WTC11 (cell line): ENCODE results near the gene ACBD6. TPM values are rescaled to one million over a fixed set of nuclear protein-coding genes. Genes with fewer than 3 reads are reported as not detected.

Experiments
- ATAC-seq: fragments of 200-7000 bp; cut with Tn5 transposase; 2 replicates; pipeline ENCODE4 v1.10.0; 2021; ENCODE audit warnings: mild to moderate bottlenecking, moderate library complexity
- CTCF ChIA-PET: fragments of 300-600 bp; sonication (Branson Sonifier 250); formaldehyde crosslinking; loops from one replicate; lab custom pipeline; 2021; ENCODE audit warnings: antibody characterized with exemption; lab: Charles Lee
- POLR2A ChIA-PET: fragments of 350-600 bp; sonication (Branson Sonifier 250); formaldehyde crosslinking; loops from one replicate; lab custom pipeline; 2021; ENCODE audit warnings: antibody characterized with exemption; lab: Charles Lee
- DNase-seq: peaks from one replicate; pipeline ENCODE4 v3.0.0; 2021; ENCODE audit warnings: low spot score
- H3K27ac Mint-ChIP-seq: 2 replicates; pipeline ENCODE4 v1.8.0; 2021; ENCODE audit warnings: mixed read lengths
- H3K27me3 Mint-ChIP-seq: 2 replicates; pipeline ENCODE4 v1.8.0; 2021; ENCODE audit warnings: low read depth, mild to moderate bottlenecking, moderate library complexity, mixed read lengths
- H3K36me3 Mint-ChIP-seq: 2 replicates; pipeline ENCODE4 v1.8.0; 2021; ENCODE audit warnings: mixed read lengths
- H3K4me1 Mint-ChIP-seq: 2 replicates; pipeline ENCODE4 v1.8.0; 2022; ENCODE audit warnings: mixed read lengths
- H3K4me3 Mint-ChIP-seq: 2 replicates; pipeline ENCODE4 v1.8.0; 2021; ENCODE audit warnings: mild to moderate bottlenecking, moderate library complexity, mixed read lengths
- H3K9me3 Mint-ChIP-seq: 2 replicates; pipeline ENCODE4 v1.8.0; 2021; ENCODE audit warnings: mixed read lengths
- ATF1 ChIP-seq: sonication (generic); formaldehyde crosslinking; IDR thresholded peaks from 2 replicates; pipeline ENCODE4 v1.8.1; 2023; ENCODE audit warnings: mild to moderate bottlenecking, moderate library complexity, missing genetic modification reagents
- CBFB ChIP-seq: sonication (generic); formaldehyde crosslinking; IDR thresholded peaks from 2 replicates; pipeline ENCODE4 v1.8.1; 2022; ENCODE audit warnings: mild to moderate bottlenecking, low read depth, missing genetic modification reagents
- CREM ChIP-seq: sonication (generic); formaldehyde crosslinking; IDR thresholded peaks from 2 replicates; pipeline ENCODE4 v1.8.1; 2022; ENCODE audit warnings: mild to moderate bottlenecking, missing genetic modification reagents, moderate library complexity
- EMX1 ChIP-seq: fragments of 250-450 bp; sonication (Bioruptor Pico); IDR thresholded peaks from 2 replicates; pipeline ENCODE4 v1.8.0; 2021; ENCODE audit warnings: mild to moderate bottlenecking
- ETV6 ChIP-seq: sonication (generic); formaldehyde crosslinking; IDR thresholded peaks from 2 replicates; pipeline ENCODE4 v1.8.1; 2022; ENCODE audit warnings: mild to moderate bottlenecking, missing genetic modification reagents
- FOXJ3 ChIP-seq: sonication (generic); formaldehyde crosslinking; IDR thresholded peaks from 2 replicates; pipeline ENCODE4 v1.9.0; 2021; ENCODE audit warnings: missing genetic modification reagents, mild to moderate bottlenecking, borderline replicate concordance
- NFYB ChIP-seq: sonication (generic); formaldehyde crosslinking; conservative IDR thresholded peaks from 2 replicates; pipeline ENCODE4 v1.8.0; 2022; ENCODE audit warnings: low read depth, missing genetic modification reagents
- NR1H2 ChIP-seq: sonication (generic); formaldehyde crosslinking; IDR thresholded peaks from 2 replicates; pipeline ENCODE4 v1.9.0; 2021; ENCODE audit warnings: mild to moderate bottlenecking, moderate library complexity, missing genetic modification reagents
- SP1 ChIP-seq: sonication (generic); formaldehyde crosslinking; conservative IDR thresholded peaks from 2 replicates; pipeline ENCODE4 v1.8.1; 2022; ENCODE audit warnings: missing genetic modification reagents
- TP53 ChIP-seq: sonication (generic); formaldehyde crosslinking; IDR thresholded peaks from 2 replicates; pipeline ENCODE4 v1.8.1; 2023; ENCODE audit warnings: mild to moderate bottlenecking, missing genetic modification reagents
- ZNF138 ChIP-seq: sonication (generic); formaldehyde crosslinking; conservative IDR thresholded peaks from 2 replicates; pipeline ENCODE4 v1.8.1; 2022; ENCODE audit warnings: mild to moderate bottlenecking, moderate library complexity, missing genetic modification reagents
- ZNF317 ChIP-seq: sonication (generic); formaldehyde crosslinking; IDR thresholded peaks from 2 replicates; pipeline ENCODE4 v1.8.1; 2023; ENCODE audit warnings: low read depth, mild to moderate bottlenecking, moderate library complexity, missing genetic modification reagents, borderline replicate concordance
- total RNA-seq: library from RNA; stranded (reverse); gene quantifications from 3 replicates; pipeline ENCODE4 v1.2.3, GENCODE V29; 2021
- TF ChIP-seq, protein P1 (sequence below): sonication (generic); formaldehyde crosslinking; conservative IDR thresholded peaks from 2 replicates; pipeline ENCODE4 v1.8.1; 2022; ENCODE audit warnings: mild to moderate bottlenecking, missing genetic modification reagents
- TF ChIP-seq, protein P2 (sequence below): sonication (generic); formaldehyde crosslinking; IDR thresholded peaks from 2 replicates; pipeline ENCODE4 v1.8.1; 2023; ENCODE audit warnings: mild to moderate bottlenecking, moderate library complexity, missing genetic modification reagents
- TF ChIP-seq, protein P3 (sequence below): sonication (generic); formaldehyde crosslinking; IDR thresholded peaks from 2 replicates; pipeline ENCODE4 v1.8.1; 2022; ENCODE audit warnings: low read depth, mild to moderate bottlenecking, moderate library complexity, missing genetic modification reagents, borderline replicate concordance
- TF ChIP-seq, protein P4 (sequence below): fragments of 250-450 bp; sonication (Bioruptor Pico); IDR thresholded peaks from 2 replicates; pipeline ENCODE4 v1.9.0; 2021; ENCODE audit warnings: mild to moderate bottlenecking
- TF ChIP-seq, protein P5 (sequence below): sonication (generic); formaldehyde crosslinking; IDR thresholded peaks from 2 replicates; pipeline ENCODE4 v1.8.0; 2023; ENCODE audit warnings: missing genetic modification reagents, mild to moderate bottlenecking, borderline replicate concordance
- TF ChIP-seq, protein P6 (sequence below): sonication (generic); formaldehyde crosslinking; IDR thresholded peaks from 2 replicates; pipeline ENCODE4 v1.8.1; 2022; ENCODE audit warnings: missing genetic modification reagents, borderline replicate concordance
- TF ChIP-seq, protein P7 (sequence below): sonication (generic); formaldehyde crosslinking; IDR thresholded peaks from 2 replicates; pipeline ENCODE4 v1.8.0; 2022; ENCODE audit warnings: mild to moderate bottlenecking, missing genetic modification reagents
- TF ChIP-seq, protein P8 (sequence below): sonication (generic); formaldehyde crosslinking; IDR thresholded peaks from 2 replicates; pipeline ENCODE4 v1.8.0; 2022; ENCODE audit warnings: mild to moderate bottlenecking, missing genetic modification reagents
- TF ChIP-seq, protein P9 (sequence below): sonication (generic); formaldehyde crosslinking; IDR thresholded peaks from 2 replicates; pipeline ENCODE4 v1.8.0; 2023; ENCODE audit warnings: missing genetic modification reagents

The ACBD6 gene
- total RNA-seq, 1 experiment from 2014 or later, result 53.5 TPM

DNA sequence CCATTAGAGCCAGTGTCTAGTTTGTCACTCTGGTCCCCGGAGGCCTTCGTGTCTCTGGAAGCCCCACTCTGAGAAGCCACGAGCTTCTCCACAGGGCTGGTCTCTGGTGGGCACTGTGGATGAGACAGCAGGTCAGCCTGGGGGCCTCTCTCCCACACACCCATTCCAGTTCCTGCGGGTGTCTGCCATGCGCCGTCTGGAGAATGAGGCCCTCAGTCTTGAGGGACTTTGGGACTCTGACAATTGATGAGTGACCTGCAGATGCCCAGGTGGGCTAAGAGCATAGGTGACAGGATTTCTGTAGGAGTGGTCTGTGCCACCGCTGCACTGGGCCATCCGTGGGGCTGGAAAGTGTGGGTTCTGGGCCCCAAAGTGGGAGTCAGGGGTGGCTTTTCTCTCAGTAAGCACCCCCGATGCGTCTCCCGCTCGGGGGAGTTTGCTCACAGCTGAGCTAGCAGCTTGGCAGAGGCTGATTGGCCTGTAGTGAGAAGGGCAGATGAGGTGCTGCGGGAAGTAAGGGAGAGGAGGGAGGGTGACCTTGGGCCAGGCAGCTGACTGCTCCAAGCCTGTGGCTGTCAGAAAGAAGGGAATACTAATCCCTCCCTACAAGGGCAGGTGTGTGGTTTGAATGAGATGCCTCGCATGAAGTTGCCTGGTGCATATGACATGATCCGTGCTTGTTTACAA, 245.9 kb downstream of the ACBD6 start (continued):
- TF ChIP-seq, protein P1, sequence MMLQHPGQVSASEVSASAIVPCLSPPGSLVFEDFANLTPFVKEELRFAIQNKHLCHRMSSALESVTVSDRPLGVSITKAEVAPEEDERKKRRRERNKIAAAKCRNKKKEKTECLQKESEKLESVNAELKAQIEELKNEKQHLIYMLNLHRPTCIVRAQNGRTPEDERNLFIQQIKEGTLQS, result no peak
- TF ChIP-seq, protein P2, sequence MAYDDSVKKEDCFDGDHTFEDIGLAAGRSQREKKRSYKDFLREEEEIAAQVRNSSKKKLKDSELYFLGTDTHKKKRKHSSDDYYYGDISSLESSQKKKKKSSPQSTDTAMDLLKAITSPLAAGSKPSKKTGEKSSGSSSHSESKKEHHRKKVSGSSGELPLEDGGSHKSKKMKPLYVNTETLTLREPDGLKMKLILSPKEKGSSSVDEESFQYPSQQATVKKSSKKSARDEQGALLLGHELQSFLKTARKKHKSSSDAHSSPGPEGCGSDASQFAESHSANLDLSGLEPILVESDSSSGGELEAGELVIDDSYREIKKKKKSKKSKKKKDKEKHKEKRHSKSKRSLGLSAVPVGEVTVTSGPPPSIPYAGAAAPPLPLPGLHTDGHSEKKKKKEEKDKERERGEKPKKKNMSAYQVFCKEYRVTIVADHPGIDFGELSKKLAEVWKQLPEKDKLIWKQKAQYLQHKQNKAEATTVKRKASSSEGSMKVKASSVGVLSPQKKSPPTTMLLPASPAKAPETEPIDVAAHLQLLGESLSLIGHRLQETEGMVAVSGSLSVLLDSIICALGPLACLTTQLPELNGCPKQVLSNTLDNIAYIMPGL (CRISPR knock-in tag), result no peak
- TF ChIP-seq NFYB (no peak), ZNF317 (no peak), TP53 (CRISPR knock-in tag) (no peak), CBFB (CRISPR knock-in tag) (no peak)

DNA sequence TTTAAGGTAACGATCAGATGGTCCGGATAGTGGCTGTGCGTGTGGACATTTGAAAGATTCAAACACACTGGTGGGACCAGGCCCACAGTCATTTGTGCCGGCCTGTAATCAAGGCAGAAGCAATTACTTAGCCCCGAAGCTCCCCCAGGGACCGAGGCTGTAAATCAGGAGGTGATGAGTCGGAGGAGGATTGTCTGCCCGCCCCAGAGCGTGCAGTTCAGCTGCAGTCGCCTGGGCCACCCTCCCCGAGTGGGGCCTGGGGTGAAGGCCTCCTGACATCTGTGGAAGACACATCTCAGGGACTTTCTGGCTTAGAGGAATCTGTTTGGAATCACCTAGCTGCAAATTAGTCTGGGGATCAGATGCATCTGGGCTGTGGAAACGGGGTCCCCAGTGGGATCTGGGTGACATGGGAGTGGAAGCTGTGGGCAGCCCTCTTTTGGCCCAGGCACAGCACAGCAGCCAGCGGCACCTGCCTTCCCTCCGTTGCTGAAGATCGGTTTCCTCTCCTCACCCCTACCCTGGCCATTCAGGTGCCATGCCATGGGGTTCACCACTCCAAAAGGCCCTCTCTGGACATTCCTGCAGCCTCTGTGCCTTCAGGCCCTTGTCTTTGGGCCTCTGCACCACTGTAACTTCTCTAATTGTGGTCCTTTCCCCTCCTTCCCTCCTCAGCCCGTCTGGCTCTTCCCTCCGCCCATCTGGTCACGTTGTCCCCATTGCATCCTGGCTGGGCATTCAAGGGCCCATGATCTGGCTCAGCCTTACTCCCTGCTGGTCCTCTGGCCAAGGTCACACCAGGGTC, 246.6 kb downstream of the ACBD6 start:
- Mint-ChIP-seq H3K4me3 (no peak overlapping the region), H3K27me3 (no peaks in the 10 kb centered on the region; the same call in 1 of the 2 replicates), H3K4me1 (peaks cover 31% of the 10 kb centered on the region), H3K36me3 (peaks cover 4% of the 10 kb centered on the region; the same call in 1 of the 2 replicates), H3K27ac (no peak overlapping the region; the same call in 1 of the 2 replicates), H3K9me3 (no peaks in the 10 kb centered on the region)
- ChIA-PET POLR2A (no interaction called here), CTCF (interaction anchor here (1.3 to 3.3 kb wide), 2 partner anchors 14 to 160 kb away, joined by 4 to 31 read pairs; no protein-coding TSS in a partner anchor)
- ATAC-seq (no peak), DNase-seq (no peak)
- TF ChIP-seq, protein P3, sequence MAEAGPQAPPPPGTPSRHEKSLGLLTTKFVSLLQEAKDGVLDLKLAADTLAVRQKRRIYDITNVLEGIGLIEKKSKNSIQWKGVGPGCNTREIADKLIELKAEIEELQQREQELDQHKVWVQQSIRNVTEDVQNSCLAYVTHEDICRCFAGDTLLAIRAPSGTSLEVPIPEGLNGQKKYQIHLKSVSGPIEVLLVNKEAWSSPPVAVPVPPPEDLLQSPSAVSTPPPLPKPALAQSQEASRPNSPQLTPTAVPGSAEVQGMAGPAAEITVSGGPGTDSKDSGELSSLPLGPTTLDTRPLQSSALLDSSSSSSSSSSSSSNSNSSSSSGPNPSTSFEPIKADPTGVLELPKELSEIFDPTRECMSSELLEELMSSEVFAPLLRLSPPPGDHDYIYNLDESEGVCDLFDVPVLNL (CRISPR knock-in tag), result no peak
- TF ChIP-seq, protein P4, sequence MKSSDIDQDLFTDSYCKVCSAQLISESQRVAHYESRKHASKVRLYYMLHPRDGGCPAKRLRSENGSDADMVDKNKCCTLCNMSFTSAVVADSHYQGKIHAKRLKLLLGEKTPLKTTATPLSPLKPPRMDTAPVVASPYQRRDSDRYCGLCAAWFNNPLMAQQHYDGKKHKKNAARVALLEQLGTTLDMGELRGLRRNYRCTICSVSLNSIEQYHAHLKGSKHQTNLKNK, result no peak
- TF ChIP-seq ETV6 (CRISPR knock-in tag) (no peak), ATF1 (CRISPR knock-in tag) (no peak), EMX1 (CRISPR knock-in tag) (no peak), FOXJ3 (no peak), SP1 (CRISPR knock-in tag) (no peak), ZNF138 (CRISPR knock-in tag) (no peak), CREM (CRISPR knock-in tag) (no peak), NR1H2 (CRISPR knock-in tag) (no peak)
- TF ChIP-seq, protein P5, sequence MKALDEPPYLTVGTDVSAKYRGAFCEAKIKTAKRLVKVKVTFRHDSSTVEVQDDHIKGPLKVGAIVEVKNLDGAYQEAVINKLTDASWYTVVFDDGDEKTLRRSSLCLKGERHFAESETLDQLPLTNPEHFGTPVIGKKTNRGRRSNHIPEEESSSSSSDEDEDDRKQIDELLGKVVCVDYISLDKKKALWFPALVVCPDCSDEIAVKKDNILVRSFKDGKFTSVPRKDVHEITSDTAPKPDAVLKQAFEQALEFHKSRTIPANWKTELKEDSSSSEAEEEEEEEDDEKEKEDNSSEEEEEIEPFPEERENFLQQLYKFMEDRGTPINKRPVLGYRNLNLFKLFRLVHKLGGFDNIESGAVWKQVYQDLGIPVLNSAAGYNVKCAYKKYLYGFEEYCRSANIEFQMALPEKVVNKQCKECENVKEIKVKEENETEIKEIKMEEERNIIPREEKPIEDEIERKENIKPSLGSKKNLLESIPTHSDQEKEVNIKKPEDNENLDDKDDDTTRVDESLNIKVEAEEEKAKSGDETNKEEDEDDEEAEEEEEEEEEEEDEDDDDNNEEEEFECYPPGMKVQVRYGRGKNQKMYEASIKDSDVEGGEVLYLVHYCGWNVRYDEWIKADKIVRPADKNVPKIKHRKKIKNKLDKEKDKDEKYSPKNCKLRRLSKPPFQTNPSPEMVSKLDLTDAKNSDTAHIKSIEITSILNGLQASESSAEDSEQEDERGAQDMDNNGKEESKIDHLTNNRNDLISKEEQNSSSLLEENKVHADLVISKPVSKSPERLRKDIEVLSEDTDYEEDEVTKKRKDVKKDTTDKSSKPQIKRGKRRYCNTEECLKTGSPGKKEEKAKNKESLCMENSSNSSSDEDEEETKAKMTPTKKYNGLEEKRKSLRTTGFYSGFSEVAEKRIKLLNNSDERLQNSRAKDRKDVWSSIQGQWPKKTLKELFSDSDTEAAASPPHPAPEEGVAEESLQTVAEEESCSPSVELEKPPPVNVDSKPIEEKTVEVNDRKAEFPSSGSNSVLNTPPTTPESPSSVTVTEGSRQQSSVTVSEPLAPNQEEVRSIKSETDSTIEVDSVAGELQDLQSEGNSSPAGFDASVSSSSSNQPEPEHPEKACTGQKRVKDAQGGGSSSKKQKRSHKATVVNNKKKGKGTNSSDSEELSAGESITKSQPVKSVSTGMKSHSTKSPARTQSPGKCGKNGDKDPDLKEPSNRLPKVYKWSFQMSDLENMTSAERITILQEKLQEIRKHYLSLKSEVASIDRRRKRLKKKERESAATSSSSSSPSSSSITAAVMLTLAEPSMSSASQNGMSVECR (CRISPR knock-in tag), result no peak
- TF ChIP-seq, protein P6, sequence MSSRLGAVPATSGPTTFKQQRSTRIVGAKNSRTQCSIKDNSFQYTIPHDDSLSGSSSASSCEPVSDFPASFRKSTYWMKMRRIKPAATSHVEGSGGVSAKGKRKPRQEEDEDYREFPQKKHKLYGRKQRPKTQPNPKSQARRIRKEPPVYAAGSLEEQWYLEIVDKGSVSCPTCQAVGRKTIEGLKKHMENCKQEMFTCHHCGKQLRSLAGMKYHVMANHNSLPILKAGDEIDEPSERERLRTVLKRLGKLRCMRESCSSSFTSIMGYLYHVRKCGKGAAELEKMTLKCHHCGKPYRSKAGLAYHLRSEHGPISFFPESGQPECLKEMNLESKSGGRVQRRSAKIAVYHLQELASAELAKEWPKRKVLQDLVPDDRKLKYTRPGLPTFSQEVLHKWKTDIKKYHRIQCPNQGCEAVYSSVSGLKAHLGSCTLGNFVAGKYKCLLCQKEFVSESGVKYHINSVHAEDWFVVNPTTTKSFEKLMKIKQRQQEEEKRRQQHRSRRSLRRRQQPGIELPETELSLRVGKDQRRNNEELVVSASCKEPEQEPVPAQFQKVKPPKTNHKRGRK (CRISPR knock-in tag), result no peak
- TF ChIP-seq, protein P1, result no peak
- TF ChIP-seq, protein P7, sequence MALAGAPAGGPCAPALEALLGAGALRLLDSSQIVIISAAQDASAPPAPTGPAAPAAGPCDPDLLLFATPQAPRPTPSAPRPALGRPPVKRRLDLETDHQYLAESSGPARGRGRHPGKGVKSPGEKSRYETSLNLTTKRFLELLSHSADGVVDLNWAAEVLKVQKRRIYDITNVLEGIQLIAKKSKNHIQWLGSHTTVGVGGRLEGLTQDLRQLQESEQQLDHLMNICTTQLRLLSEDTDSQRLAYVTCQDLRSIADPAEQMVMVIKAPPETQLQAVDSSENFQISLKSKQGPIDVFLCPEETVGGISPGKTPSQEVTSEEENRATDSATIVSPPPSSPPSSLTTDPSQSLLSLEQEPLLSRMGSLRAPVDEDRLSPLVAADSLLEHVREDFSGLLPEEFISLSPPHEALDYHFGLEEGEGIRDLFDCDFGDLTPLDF (CRISPR knock-in tag), result no peak
- TF ChIP-seq, protein P8, sequence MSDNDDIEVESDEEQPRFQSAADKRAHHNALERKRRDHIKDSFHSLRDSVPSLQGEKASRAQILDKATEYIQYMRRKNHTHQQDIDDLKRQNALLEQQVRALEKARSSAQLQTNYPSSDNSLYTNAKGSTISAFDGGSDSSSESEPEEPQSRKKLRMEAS (CRISPR knock-in tag), result no peak
- TF ChIP-seq, protein P9, sequence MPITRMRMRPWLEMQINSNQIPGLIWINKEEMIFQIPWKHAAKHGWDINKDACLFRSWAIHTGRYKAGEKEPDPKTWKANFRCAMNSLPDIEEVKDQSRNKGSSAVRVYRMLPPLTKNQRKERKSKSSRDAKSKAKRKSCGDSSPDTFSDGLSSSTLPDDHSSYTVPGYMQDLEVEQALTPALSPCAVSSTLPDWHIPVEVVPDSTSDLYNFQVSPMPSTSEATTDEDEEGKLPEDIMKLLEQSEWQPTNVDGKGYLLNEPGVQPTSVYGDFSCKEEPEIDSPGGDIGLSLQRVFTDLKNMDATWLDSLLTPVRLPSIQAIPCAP, result no peak
